ENCODE results near the gene LTF.

GRCh38 chr3:46397111-46397510 lies 67.6 kb downstream of the LTF start:
- no peak for TF ChIP-seq CTCF (IDR thresholded peaks at IDR 0.05)
- no peak for TF ChIP-seq POLR2A (IDR thresholded peaks at IDR 0.05)

Measured in right lobe of liver (tissue), 4 donors.